GM23338 (cell line): ENCODE data around the gene ITPR2.

Experiments
- CREB1 ChIP-seq: fragments of 250-450 bp; sonication (Bioruptor Pico); IDR thresholded peaks from 2 replicates; pipeline ENCODE4 v1.5.0; 2020; ENCODE audit warnings: low read depth, mild to moderate bottlenecking, moderate library complexity
- EZH2 ChIP-seq: fragments of 200-600 bp; sonication (generic); IDR thresholded peaks from one replicate; pipeline ENCODE4 v1.8.0; 2017; ENCODE audit warnings: antibody characterized with exemption, mild to moderate bottlenecking, low read depth; ENCODE audit not compliant: unreplicated experiment
- EZH2phosphoT487 ChIP-seq: fragments of 200-600 bp; sonication (generic); IDR thresholded peaks from one replicate; pipeline ENCODE4 v1.8.1; 2018; ENCODE audit warnings: antibody characterized with exemption; ENCODE audit not compliant: unreplicated experiment
- JUNB ChIP-seq: IDR thresholded peaks from one replicate; pipeline ENCODE4 v1.6.1; 2016; ENCODE audit warnings: antibody characterized with exemption; ENCODE audit not compliant: unreplicated experiment
- NANOG ChIP-seq: IDR thresholded peaks from 2 replicates; pipeline ENCODE4 v1.6.1; 2016; ENCODE audit warnings: antibody characterized with exemption, borderline replicate concordance
- POLR2AphosphoS5 ChIP-seq: IDR thresholded peaks from 2 replicates; pipeline ENCODE4 v1.6.1; 2016; ENCODE audit warnings: antibody characterized with exemption, low read depth
- STAT1 ChIP-seq: IDR thresholded peaks from one replicate; pipeline ENCODE4 v1.6.1; 2016; ENCODE audit warnings: antibody characterized with exemption; ENCODE audit not compliant: unreplicated experiment
- ZNF114 ChIP-seq: fragments of 250-450 bp; sonication (Bioruptor Pico); IDR thresholded peaks from 2 replicates; pipeline ENCODE4 v1.5.0; 2020; ENCODE audit warnings: mild to moderate bottlenecking, moderate library complexity
- ZNF331 ChIP-seq: fragments of 250-450 bp; sonication (Bioruptor Pico); IDR thresholded peaks from 2 replicates; pipeline ENCODE4 v1.5.0; 2020; ENCODE audit warnings: low read depth, mild to moderate bottlenecking, moderate library complexity
- TF ChIP-seq, protein P1 (sequence below), 2 experiments: fragments of 200-600 bp in 1 of 2; sonication (generic) in 1 of 2; conservative IDR thresholded peaks; 2 replicates each; pipeline versions ENCODE4 v1.5.1 to v1.6.1; 2016 to 2017; ENCODE audit warnings: antibody characterized with exemption in 2 of 2, low read depth in 2 of 2, mild to moderate bottlenecking in 2 of 2, moderate library complexity in 1 of 2
- TF ChIP-seq, protein P2 (sequence below): IDR thresholded peaks from 2 replicates; pipeline ENCODE4 v1.6.1; 2016; ENCODE audit warnings: antibody characterized with exemption
- TF ChIP-seq, protein P3 (sequence below): IDR thresholded peaks from one replicate; pipeline ENCODE4 v1.6.1; 2018; ENCODE audit warnings: antibody characterized with exemption; ENCODE audit not compliant: unreplicated experiment
- TF ChIP-seq, protein P4 (sequence below): fragments of 250-450 bp; sonication (Bioruptor Pico); IDR thresholded peaks from 2 replicates; pipeline ENCODE4 v1.5.0; 2020; ENCODE audit warnings: mild to moderate bottlenecking, moderate library complexity

DNA sequence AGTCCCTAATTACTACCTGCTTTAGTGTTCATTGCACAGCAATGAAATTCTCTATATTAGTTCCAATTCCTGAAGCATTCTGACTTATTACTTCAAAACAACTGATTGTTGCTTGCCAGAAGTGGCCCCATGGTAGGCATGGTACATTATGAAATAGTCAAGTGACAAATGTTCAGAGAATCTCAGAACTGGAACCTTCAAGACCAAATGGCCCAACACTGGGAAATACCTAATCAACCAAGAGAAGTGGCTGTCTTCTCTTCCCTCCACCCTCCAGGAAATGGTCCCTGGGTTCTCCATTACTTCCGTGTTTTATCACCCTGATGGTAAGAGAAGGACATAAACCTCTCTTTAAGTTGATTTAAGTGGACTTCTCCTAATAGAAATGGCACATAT, 49.9 kb downstream of the ITPR2 start:
- TF ChIP-seq, protein P1, sequence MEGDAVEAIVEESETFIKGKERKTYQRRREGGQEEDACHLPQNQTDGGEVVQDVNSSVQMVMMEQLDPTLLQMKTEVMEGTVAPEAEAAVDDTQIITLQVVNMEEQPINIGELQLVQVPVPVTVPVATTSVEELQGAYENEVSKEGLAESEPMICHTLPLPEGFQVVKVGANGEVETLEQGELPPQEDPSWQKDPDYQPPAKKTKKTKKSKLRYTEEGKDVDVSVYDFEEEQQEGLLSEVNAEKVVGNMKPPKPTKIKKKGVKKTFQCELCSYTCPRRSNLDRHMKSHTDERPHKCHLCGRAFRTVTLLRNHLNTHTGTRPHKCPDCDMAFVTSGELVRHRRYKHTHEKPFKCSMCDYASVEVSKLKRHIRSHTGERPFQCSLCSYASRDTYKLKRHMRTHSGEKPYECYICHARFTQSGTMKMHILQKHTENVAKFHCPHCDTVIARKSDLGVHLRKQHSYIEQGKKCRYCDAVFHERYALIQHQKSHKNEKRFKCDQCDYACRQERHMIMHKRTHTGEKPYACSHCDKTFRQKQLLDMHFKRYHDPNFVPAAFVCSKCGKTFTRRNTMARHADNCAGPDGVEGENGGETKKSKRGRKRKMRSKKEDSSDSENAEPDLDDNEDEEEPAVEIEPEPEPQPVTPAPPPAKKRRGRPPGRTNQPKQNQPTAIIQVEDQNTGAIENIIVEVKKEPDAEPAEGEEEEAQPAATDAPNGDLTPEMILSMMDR (conservative IDR thresholded peaks at IDR 0.05; ENCODE audit: low read depth in 2 of 2) = no peak
- TF ChIP-seq, protein P2, sequence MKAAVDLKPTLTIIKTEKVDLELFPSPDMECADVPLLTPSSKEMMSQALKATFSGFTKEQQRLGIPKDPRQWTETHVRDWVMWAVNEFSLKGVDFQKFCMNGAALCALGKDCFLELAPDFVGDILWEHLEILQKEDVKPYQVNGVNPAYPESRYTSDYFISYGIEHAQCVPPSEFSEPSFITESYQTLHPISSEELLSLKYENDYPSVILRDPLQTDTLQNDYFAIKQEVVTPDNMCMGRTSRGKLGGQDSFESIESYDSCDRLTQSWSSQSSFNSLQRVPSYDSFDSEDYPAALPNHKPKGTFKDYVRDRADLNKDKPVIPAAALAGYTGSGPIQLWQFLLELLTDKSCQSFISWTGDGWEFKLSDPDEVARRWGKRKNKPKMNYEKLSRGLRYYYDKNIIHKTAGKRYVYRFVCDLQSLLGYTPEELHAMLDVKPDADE = no peak
- TF ChIP-seq, protein P3, sequence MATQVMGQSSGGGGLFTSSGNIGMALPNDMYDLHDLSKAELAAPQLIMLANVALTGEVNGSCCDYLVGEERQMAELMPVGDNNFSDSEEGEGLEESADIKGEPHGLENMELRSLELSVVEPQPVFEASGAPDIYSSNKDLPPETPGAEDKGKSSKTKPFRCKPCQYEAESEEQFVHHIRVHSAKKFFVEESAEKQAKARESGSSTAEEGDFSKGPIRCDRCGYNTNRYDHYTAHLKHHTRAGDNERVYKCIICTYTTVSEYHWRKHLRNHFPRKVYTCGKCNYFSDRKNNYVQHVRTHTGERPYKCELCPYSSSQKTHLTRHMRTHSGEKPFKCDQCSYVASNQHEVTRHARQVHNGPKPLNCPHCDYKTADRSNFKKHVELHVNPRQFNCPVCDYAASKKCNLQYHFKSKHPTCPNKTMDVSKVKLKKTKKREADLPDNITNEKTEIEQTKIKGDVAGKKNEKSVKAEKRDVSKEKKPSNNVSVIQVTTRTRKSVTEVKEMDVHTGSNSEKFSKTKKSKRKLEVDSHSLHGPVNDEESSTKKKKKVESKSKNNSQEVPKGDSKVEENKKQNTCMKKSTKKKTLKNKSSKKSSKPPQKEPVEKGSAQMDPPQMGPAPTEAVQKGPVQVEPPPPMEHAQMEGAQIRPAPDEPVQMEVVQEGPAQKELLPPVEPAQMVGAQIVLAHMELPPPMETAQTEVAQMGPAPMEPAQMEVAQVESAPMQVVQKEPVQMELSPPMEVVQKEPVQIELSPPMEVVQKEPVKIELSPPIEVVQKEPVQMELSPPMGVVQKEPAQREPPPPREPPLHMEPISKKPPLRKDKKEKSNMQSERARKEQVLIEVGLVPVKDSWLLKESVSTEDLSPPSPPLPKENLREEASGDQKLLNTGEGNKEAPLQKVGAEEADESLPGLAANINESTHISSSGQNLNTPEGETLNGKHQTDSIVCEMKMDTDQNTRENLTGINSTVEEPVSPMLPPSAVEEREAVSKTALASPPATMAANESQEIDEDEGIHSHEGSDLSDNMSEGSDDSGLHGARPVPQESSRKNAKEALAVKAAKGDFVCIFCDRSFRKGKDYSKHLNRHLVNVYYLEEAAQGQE = no peak
- no peak for TF ChIP-seq EZH2
- no peak for TF ChIP-seq CREB1 (CRISPR knock-in tag)
- TF ChIP-seq ZNF114 = no peak
- no peak for TF ChIP-seq ZNF331
- no peak for TF ChIP-seq POLR2AphosphoS5
- TF ChIP-seq STAT1 = no peak
- no peak for TF ChIP-seq JUNB
- no peak for TF ChIP-seq EZH2phosphoT487
- TF ChIP-seq, protein P4, sequence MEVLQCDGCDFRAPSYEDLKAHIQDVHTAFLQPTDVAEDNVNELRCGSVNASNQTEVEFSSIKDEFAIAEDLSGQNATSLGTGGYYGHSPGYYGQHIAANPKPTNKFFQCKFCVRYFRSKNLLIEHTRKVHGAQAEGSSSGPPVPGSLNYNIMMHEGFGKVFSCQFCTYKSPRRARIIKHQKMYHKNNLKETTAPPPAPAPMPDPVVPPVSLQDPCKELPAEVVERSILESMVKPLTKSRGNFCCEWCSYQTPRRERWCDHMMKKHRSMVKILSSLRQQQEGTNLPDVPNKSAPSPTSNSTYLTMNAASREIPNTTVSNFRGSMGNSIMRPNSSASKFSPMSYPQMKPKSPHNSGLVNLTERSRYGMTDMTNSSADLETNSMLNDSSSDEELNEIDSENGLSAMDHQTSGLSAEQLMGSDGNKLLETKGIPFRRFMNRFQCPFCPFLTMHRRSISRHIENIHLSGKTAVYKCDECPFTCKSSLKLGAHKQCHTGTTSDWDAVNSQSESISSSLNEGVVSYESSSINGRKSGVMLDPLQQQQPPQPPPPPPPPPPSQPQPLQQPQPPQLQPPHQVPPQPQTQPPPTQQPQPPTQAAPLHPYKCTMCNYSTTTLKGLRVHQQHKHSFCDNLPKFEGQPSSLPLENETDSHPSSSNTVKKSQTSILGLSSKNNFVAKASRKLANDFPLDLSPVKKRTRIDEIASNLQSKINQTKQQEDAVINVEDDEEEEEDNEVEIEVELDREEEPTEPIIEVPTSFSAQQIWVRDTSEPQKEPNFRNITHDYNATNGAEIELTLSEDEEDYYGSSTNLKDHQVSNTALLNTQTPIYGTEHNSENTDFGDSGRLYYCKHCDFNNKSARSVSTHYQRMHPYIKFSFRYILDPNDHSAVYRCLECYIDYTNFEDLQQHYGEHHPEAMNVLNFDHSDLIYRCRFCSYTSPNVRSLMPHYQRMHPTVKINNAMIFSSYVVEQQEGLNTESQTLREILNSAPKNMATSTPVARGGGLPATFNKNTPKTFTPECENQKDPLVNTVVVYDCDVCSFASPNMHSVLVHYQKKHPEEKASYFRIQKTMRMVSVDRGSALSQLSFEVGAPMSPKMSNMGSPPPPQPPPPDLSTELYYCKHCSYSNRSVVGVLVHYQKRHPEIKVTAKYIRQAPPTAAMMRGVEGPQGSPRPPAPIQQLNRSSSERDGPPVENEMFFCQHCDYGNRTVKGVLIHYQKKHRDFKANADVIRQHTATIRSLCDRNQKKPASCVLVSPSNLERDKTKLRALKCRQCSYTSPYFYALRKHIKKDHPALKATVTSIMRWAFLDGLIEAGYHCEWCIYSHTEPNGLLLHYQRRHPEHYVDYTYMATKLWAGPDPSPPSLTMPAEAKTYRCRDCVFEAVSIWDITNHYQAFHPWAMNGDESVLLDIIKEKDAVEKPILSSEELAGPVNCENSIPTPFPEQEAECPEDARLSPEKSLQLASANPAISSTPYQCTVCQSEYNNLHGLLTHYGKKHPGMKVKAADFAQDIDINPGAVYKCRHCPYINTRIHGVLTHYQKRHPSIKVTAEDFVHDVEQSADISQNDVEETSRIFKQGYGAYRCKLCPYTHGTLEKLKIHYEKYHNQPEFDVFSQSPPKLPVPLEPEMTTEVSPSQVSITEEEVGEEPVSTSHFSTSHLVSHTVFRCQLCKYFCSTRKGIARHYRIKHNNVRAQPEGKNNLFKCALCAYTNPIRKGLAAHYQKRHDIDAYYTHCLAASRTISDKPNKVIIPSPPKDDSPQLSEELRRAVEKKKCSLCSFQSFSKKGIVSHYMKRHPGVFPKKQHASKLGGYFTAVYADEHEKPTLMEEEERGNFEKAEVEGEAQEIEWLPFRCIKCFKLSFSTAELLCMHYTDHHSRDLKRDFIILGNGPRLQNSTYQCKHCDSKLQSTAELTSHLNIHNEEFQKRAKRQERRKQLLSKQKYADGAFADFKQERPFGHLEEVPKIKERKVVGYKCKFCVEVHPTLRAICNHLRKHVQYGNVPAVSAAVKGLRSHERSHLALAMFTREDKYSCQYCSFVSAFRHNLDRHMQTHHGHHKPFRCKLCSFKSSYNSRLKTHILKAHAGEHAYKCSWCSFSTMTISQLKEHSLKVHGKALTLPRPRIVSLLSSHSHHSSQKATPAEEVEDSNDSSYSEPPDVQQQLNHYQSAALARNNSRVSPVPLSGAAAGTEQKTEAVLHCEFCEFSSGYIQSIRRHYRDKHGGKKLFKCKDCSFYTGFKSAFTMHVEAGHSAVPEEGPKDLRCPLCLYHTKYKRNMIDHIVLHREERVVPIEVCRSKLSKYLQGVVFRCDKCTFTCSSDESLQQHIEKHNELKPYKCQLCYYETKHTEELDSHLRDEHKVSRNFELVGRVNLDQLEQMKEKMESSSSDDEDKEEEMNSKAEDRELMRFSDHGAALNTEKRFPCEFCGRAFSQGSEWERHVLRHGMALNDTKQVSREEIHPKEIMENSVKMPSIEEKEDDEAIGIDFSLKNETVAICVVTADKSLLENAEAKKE (CRISPR knock-in tag) = no peak
- TF ChIP-seq NANOG = no peak
